ENCODE results near the gene CDK2.

GRCh38 chr12:55925371-55925770 lies 41.3 kb upstream of the CDK2 start:
- TF ChIP-seq CTCF (IDR thresholded peaks at IDR 0.05; ENCODE audit: low read depth, low read length) = no peak
- TF ChIP-seq EZH2phosphoT487 (IDR thresholded peaks at IDR 0.05; ENCODE audit: low read depth) = no peak

Data from OCI-LY3 (cell line).